ENCODE measurements around the gene SRSF3. TPM values are rescaled to one million over a fixed set of nuclear protein-coding genes. Genes with fewer than 3 reads are reported as not detected.
"Not testable (repeated sequence)": the region's sequence is repeated elsewhere in the genome, so short reads cannot be mapped to it uniquely, and the experiment has no call there.

SRSF3 gene
- total and polyA plus RNA-seq, 2 experiments from 2014 or later, result 135 to 192 TPM

DNA sequence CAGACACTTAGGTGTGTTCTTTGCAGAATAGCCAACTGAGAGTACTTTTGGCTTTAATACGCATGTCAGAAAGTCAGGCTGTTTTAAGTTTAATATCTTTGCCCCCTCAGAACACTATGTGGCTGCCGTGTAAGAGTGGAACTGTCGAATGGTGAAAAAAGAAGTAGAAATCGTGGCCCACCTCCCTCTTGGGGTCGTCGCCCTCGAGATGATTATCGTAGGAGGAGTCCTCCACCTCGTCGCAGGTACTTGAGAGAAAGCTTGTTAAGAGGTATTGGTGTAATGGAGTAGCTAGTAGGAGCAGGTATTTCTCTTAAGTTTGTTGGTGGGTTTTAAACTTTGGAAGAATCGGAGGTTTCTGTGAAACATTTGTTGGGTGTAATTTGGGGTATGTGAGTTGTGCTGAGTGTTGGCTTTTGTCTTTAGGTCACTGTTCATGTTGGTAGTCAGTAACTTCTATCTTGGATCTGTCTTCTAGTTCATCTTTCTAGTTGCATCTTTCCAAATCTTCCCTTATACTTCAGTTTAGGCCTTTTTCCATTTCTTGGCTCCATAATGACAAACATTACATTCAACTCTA is 4.7 kb downstream of the SRSF3 start:
- no peak overlapping the region for H3K27ac ChIP-seq
- no peaks in the 10 kb centered on the region for H3K27me3 ChIP-seq
- H3K36me3 ChIP-seq (replicated peaks; ENCODE audit: insufficient read depth, low read depth), result no peaks in the 10 kb centered on the region
- H3K4me3 ChIP-seq, result peak overlapping the region; percentile 92
- H3K4me1 ChIP-seq (ENCODE audit: insufficient read depth), result peaks cover 39% of the 10 kb centered on the region
- H4K20me1 ChIP-seq (ENCODE audit: insufficient read depth, poor library complexity, severe bottlenecking), result peaks cover 92% of the 10 kb centered on the region
- peak overlapping the region; percentile 94 for H3K4me2 ChIP-seq
- 71% methylated on average over 11 of the region's 11 CpGs for WGBS (ENCODE audit: low lambda C conversion rate, missing lambda C conversion rate)
- H3K9me3 ChIP-seq (ENCODE audit: low read depth), result no peaks in the 10 kb centered on the region
- no peak for DNase-seq (ENCODE audit: low spot score)
- no peaks in the 10 kb centered on the region for H3K9me2 ChIP-seq (replicated peaks; ENCODE audit: insufficient read depth)
- H3K79me2 ChIP-seq, result peaks cover 96% of the 10 kb centered on the region
- no peak overlapping the region for H2AFZ ChIP-seq
- TF ChIP-seq, protein P1, sequence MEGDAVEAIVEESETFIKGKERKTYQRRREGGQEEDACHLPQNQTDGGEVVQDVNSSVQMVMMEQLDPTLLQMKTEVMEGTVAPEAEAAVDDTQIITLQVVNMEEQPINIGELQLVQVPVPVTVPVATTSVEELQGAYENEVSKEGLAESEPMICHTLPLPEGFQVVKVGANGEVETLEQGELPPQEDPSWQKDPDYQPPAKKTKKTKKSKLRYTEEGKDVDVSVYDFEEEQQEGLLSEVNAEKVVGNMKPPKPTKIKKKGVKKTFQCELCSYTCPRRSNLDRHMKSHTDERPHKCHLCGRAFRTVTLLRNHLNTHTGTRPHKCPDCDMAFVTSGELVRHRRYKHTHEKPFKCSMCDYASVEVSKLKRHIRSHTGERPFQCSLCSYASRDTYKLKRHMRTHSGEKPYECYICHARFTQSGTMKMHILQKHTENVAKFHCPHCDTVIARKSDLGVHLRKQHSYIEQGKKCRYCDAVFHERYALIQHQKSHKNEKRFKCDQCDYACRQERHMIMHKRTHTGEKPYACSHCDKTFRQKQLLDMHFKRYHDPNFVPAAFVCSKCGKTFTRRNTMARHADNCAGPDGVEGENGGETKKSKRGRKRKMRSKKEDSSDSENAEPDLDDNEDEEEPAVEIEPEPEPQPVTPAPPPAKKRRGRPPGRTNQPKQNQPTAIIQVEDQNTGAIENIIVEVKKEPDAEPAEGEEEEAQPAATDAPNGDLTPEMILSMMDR (IDR thresholded peaks at IDR 0.05; ENCODE audit: poor library complexity), result no peak
- TF ChIP-seq EZH2 (IDR thresholded peaks at IDR 0.05; ENCODE audit: borderline replicate concordance) (no peak), EZH2phosphoT487 (IDR thresholded peaks at IDR 0.05; ENCODE audit: low read depth, severe bottlenecking, unreplicated experiment) (no peak)

DNA sequence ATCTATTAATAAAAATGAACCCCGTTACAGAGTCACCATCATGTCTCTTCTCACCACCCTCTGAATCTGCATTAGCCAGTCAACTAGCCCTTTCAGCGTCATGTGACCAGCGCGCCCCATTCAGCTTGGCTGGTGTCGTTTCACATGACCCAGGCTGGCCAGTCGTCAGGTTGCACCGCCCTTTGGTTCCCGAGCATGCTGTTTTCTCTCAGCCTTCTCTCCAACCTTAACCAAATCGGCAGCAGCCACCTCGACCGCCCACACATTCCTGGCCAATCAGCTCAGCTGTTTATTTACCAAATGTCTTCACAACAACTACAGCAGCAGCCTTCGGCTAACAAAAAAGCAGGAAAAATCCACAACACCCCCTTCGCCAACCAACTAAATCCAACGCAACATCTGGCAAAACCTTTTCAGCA is 5.6 kb downstream of the SRSF3 start:
- Histone ChIP-seq H4K20me1 (ENCODE audit: insufficient read depth, poor library complexity, severe bottlenecking) (peaks cover 100% of the 10 kb centered on the region), H3K9me3 (ENCODE audit: low read depth) (no peaks in the 10 kb centered on the region), H3K4me3 (peak overlapping the region; percentile 11), H2AFZ (no peak overlapping the region), H3K4me2 (peak overlapping the region; percentile 94), H3K27me3 (no peaks in the 10 kb centered on the region), H3K9me2 (replicated peaks; ENCODE audit: insufficient read depth) (no peaks in the 10 kb centered on the region), H3K79me2 (peaks cover 100% of the 10 kb centered on the region), H3K4me1 (ENCODE audit: insufficient read depth) (peaks cover 48% of the 10 kb centered on the region), H3K36me3 (replicated peaks; ENCODE audit: insufficient read depth, low read depth) (peaks cover 1% of the 10 kb centered on the region), H3K27ac (no peak overlapping the region)
- peak; percentile 40 for DNase-seq (ENCODE audit: low spot score)
- TF ChIP-seq EZH2 (IDR thresholded peaks at IDR 0.05; ENCODE audit: borderline replicate concordance) (no peak), EZH2phosphoT487 (IDR thresholded peaks at IDR 0.05; ENCODE audit: low read depth, severe bottlenecking, unreplicated experiment) (no peak)
- TF ChIP-seq, protein P1 (IDR thresholded peaks at IDR 0.05; ENCODE audit: poor library complexity), result no peak
- WGBS (ENCODE audit: low lambda C conversion rate, missing lambda C conversion rate), result 71% methylated on average over 14 of the region's 14 CpGs

DNA sequence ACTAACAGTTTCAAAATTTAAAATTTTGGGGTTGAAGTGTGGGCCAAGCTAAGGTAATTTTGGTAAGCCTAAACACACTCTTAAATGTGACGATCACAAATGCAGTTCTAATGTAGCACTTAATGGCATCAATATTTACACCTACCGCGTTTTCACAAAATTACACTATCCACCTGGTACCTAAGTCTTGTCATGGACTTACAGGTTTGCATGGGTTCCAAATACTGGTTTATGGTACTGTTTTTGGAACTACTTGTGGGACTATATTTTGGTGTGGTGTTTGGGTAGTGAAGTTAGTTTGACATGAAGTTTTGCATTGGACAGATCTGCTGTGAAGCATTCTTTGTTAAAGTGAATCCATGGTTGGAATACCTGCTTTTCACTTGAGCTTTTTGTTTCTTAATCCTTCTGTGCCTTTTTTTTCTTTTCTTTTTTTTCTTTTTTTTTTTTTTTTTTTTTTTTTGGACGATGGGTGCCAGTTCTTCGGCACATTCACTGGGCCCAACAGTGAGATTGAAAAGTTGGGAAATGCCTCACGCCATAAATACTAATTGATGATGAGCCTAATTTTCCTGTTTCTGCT is 6.5 kb downstream of the SRSF3 start:
- no peak for TF ChIP-seq EZH2phosphoT487 (IDR thresholded peaks at IDR 0.05; ENCODE audit: low read depth, severe bottlenecking, unreplicated experiment)
- TF ChIP-seq, protein P1 (IDR thresholded peaks at IDR 0.05; ENCODE audit: poor library complexity), result no peak
- TF ChIP-seq EZH2 (IDR thresholded peaks at IDR 0.05; ENCODE audit: borderline replicate concordance), result no peak
- H3K9me2 ChIP-seq (replicated peaks; ENCODE audit: insufficient read depth), result no peaks in the 10 kb centered on the region
- WGBS (ENCODE audit: low lambda C conversion rate, missing lambda C conversion rate), result 84% methylated on average over 6 of the region's 6 CpGs

DNA sequence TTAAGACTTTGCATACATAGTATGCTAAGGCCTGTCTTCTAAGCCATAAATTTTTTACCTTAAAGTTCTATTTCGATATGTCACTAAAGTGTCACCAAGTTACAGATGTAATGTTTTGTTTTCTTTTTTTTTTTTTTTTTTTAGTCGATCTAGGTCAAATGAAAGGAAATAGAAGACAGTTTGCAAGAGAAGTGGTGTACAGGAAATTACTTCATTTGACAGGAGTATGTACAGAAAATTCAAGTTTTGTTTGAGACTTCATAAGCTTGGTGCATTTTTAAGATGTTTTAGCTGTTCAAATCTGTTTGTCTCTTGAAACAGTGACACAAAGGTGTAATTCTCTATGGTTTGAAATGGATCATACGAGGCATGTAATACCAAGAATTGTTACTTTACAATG is 7.7 kb downstream of the SRSF3 start:
- Histone ChIP-seq H3K79me2 (peaks cover 93% of the 10 kb centered on the region), H3K4me2 (peak overlapping the region; percentile 94), H4K20me1 (ENCODE audit: insufficient read depth, poor library complexity, severe bottlenecking) (peaks cover 100% of the 10 kb centered on the region), H3K4me1 (ENCODE audit: insufficient read depth) (peaks cover 64% of the 10 kb centered on the region)
- H3K9me2 ChIP-seq (replicated peaks; ENCODE audit: insufficient read depth); H3K27ac ChIP-seq; H3K9me3 ChIP-seq (ENCODE audit: low read depth); H2AFZ ChIP-seq; H3K36me3 ChIP-seq (replicated peaks; ENCODE audit: insufficient read depth, low read depth); DNase-seq (ENCODE audit: low spot score); H3K4me3 ChIP-seq; H3K27me3 ChIP-seq: not testable (repeated sequence)
- 94% methylated on average over 3 of the region's 3 CpGs for WGBS (ENCODE audit: low lambda C conversion rate, missing lambda C conversion rate)

More for the DNA sequence above, 6.5 kb downstream of the SRSF3 start:
- H2AFZ ChIP-seq, result no peak overlapping the region
- no peak overlapping the region for H3K27ac ChIP-seq
- peaks cover 100% of the 10 kb centered on the region for H3K79me2 ChIP-seq
- peak overlapping the region; percentile 94 for H3K4me2 ChIP-seq
- H3K27me3 ChIP-seq, result no peaks in the 10 kb centered on the region
- H3K36me3 ChIP-seq (replicated peaks; ENCODE audit: insufficient read depth, low read depth), result peaks cover 3% of the 10 kb centered on the region
- peaks cover 53% of the 10 kb centered on the region for H3K4me1 ChIP-seq (ENCODE audit: insufficient read depth)
- H4K20me1 ChIP-seq (ENCODE audit: insufficient read depth, poor library complexity, severe bottlenecking), result peaks cover 100% of the 10 kb centered on the region
- no peaks in the 10 kb centered on the region for H3K9me3 ChIP-seq (ENCODE audit: low read depth)
- DNase-seq (ENCODE audit: low spot score), result no peak
- no peak overlapping the region for H3K4me3 ChIP-seq

Data from hepatocyte (in vitro differentiated cells).